Measurements from ENCODE around the gene LITAF.

DNA sequence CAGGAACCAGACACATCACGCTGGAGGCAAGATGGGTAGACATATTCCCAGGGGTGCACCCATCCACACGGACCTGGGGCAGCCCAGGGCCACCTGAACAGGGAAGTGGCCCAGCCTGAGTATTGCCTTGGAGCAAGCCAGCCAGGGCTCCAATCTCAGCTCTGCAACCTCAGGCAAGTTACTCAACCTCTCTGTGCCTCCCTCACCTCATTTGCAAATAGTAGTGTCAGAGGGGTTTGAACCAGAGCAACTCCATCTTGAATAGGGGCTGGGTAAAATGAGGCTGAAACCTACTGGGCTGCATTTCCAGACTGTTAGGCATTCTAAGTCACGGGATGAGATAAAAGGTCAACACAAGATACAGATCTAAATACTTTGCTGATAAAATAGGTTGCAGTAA is 46.4 kb upstream of the LITAF start:
- TF ChIP-seq RAD21 (IDR thresholded peaks at IDR 0.05; ENCODE audit: low read length) (no peak), MAFK (IDR thresholded peaks at IDR 0.05; ENCODE audit: low read depth, low read length) (no peak), POLR2A (IDR thresholded peaks at IDR 0.05; ENCODE audit: low read depth, low read length) (no peak)
- TF ChIP-seq, protein P1, sequence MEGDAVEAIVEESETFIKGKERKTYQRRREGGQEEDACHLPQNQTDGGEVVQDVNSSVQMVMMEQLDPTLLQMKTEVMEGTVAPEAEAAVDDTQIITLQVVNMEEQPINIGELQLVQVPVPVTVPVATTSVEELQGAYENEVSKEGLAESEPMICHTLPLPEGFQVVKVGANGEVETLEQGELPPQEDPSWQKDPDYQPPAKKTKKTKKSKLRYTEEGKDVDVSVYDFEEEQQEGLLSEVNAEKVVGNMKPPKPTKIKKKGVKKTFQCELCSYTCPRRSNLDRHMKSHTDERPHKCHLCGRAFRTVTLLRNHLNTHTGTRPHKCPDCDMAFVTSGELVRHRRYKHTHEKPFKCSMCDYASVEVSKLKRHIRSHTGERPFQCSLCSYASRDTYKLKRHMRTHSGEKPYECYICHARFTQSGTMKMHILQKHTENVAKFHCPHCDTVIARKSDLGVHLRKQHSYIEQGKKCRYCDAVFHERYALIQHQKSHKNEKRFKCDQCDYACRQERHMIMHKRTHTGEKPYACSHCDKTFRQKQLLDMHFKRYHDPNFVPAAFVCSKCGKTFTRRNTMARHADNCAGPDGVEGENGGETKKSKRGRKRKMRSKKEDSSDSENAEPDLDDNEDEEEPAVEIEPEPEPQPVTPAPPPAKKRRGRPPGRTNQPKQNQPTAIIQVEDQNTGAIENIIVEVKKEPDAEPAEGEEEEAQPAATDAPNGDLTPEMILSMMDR (conservative IDR thresholded peaks at IDR 0.05; ENCODE audit: low read depth, low read length): no peak
